Activated T-cell treated with anti-CD3 and anti-CD28 coated beads, Interleukin-2, amount 50 U/mL, for 72 hours (primary cell): ENCODE measurements around the gene NRF1. TPM values are rescaled to one million over a fixed set of nuclear protein-coding genes. Genes with fewer than 3 reads are reported as not detected.
"Not testable (repeated sequence)": the region's sequence is repeated elsewhere in the genome, so short reads cannot be mapped to it uniquely, and the experiment has no call there.

Source experiments
- ATAC-seq, 2 donors: fragments of 150-1000 bp; cut with Tn5 transposase; replicated peaks in 1 of 2; 2 replicates each; pipeline ENCODE4 v1.10.0; 2021; ENCODE audit warnings: moderate library complexity in 2 of 2, mild to moderate bottlenecking in 1 of 2
- DNase-seq, 2 donors: peaks; one replicate each; pipeline ENCODE4 v3.0.0; 2021 to 2022; ENCODE audit warnings: mixed read lengths in 1 of 2
- H3K27ac Mint-ChIP-seq: one replicate; pipeline ENCODE4 v1.8.0; 2022; ENCODE audit warnings: mild to moderate bottlenecking, moderate library complexity, mixed read lengths
- H3K27me3 Mint-ChIP-seq: one replicate; pipeline ENCODE4 v1.8.0; 2022; ENCODE audit warnings: low read depth, mixed read lengths
- H3K36me3 Mint-ChIP-seq, 2 donors: one replicate each; pipeline ENCODE4 v1.8.0; 2022; ENCODE audit warnings: mixed read lengths in 2 of 2, mild to moderate bottlenecking in 1 of 2; ENCODE audit not compliant: insufficient read depth in 2 of 2
- H3K4me1 Mint-ChIP-seq: one replicate; pipeline ENCODE4 v1.8.0; 2022; ENCODE audit warnings: low read depth, mixed read lengths
- H3K4me3 Mint-ChIP-seq, 2 donors: one replicate each; pipeline ENCODE4 v1.8.0; 2022; ENCODE audit warnings: mild to moderate bottlenecking in 2 of 2, mixed read lengths in 2 of 2, moderate library complexity in 2 of 2
- H3K9me3 Mint-ChIP-seq, 2 donors: one replicate each; pipeline ENCODE4 v1.8.0; 2022; ENCODE audit warnings: mixed read lengths in 2 of 2
- total RNA-seq, 2 donors: library from RNA; stranded (reverse); gene quantifications; one replicate each; pipeline ENCODE4 v1.2.3, GENCODE V29; 2022

Gene NRF1
- total RNA-seq, 2 donors from 2014 or later: 22.1 to 25.1 TPM

DNA sequence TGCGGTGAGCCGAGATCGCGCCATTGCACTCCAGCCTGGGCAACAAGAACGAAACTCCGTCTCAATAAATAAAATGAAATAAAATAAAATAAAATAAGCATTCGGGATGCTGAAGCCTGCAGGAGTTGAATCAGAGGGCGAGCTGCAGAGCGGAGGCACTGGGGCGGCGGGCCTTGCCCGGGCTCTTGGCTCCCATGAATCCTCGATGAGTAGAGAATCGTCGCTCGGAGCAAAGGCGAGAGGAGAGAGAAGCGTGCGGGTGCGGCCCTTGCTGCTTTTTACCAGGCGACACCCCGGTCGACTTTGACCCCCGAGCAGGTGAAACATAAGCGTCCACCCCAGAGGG is 172.9 kb downstream of the NRF1 start:
- Mint-ChIP-seq H3K36me3 (peaks cover 0 to 3% of the 10 kb centered on the region in 2 donors), H3K27me3 (peaks cover 70% of the 10 kb centered on the region), H3K4me3 (peak overlapping the region; percentile 62 to 80), H3K27ac (no peak overlapping the region), H3K4me1 (peaks cover 47% of the 10 kb centered on the region), H3K9me3 (no peaks in the 10 kb centered on the region)
- DNase-seq (no peak), ATAC-seq (no peak)

DNA sequence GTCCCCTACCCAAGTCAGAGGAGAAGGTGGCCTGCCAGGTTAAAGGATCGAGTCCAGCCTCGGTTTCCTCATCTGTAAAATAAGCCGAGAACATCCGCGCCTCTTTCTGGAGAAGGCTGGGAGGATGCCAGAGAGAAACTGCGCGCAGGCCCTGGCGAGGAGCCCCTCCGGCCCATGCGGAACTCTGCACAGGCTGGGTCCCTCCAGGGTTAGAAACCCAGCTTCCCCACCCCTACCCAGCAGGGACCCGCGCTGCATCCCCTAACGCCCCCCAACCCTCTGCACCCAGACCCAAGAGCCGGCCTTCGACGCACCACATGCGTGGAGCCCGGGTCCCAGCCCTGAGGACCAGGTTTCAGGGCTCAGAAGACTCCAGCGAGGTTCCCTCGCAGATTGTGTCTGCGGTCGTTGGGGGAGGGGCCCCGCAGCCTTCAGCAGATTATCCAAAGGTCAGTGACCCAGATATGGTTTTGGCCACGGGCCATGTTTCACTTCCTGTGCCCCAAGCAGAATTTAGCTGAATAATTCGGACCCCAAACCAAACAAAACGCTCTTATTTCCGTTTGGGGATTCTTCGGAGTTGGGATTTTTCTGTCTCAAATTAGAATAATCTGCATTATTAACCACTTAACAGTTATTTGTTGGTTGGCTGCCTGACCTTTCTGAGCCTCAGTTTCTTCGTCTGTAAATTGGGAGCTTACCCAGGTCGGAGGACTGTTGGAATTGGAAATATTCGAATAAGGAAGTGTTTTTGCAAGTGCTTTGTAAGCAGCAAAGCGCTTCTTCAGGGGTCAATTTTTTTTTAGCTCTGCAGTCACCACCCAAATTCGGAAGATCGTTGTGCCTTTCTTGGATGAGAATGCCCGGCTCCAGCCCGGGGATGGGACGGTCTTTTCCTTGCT is 173.5 kb downstream of the NRF1 start:
- H3K9me3 Mint-ChIP-seq: no peaks in the 10 kb centered on the region
- H3K4me3 Mint-ChIP-seq: peak overlapping the region; percentile 62 to 80
- H3K27ac Mint-ChIP-seq: no peak overlapping the region
- peaks cover 75% of the 10 kb centered on the region for H3K27me3 Mint-ChIP-seq
- peaks cover 0 to 3% of the 10 kb centered on the region in 2 donors for H3K36me3 Mint-ChIP-seq
- H3K4me1 Mint-ChIP-seq: peaks cover 47% of the 10 kb centered on the region
- DNase-seq (no peak), ATAC-seq (no peak)

DNA sequence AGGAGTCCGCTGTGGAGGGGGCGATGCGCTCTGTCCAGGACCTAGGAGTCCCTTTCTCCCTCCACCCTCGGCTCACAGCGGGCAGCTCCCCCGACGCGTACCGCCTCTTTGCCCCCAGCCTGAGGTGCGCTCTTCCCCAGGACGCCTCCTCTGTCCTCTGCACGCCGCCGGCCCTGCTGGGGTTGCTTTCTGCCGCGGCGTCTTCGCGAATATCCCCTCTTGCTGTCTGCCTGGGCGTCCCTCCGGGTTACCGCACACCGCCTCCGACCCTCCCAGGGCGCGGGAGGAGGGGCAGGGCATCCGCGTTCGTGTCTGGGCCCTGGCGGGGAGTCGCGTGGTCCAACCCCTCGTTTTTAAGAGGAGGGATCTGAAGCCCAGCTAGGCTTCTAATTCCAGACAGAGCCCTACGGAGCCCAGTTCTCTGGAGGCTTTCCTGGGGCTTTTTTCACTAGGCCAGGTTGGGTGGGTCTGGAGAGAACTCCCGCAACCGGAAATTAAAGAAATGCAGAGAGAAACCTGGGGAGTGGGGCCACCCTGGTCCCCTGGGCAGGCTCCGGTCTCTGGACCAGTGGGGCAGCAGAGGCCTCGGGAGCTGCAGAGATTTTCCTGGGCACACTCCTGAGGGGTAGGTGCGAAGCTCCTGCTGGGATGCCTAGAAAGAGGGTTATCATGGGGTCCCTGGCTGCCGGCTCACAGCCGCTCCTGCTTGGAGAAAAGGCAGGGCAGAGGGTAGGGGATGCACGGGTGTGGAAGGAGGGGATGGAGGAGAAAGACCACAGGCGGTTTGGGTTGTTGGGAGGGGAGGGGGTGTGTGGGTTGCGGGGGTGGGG is 174.4 kb downstream of the NRF1 start:
- no peaks in the 10 kb centered on the region for H3K9me3 Mint-ChIP-seq
- ATAC-seq (peak; percentile 30 to 33), DNase-seq (peak; percentile 15 to 27)
- H3K27ac Mint-ChIP-seq: no peak overlapping the region
- peaks cover 0 to 3% of the 10 kb centered on the region in 2 donors for H3K36me3 Mint-ChIP-seq
- H3K4me1 Mint-ChIP-seq: peaks cover 46% of the 10 kb centered on the region
- H3K27me3 Mint-ChIP-seq: peaks cover 79% of the 10 kb centered on the region
- H3K4me3 Mint-ChIP-seq: peak overlapping the region; percentile 62 to 80

DNA sequence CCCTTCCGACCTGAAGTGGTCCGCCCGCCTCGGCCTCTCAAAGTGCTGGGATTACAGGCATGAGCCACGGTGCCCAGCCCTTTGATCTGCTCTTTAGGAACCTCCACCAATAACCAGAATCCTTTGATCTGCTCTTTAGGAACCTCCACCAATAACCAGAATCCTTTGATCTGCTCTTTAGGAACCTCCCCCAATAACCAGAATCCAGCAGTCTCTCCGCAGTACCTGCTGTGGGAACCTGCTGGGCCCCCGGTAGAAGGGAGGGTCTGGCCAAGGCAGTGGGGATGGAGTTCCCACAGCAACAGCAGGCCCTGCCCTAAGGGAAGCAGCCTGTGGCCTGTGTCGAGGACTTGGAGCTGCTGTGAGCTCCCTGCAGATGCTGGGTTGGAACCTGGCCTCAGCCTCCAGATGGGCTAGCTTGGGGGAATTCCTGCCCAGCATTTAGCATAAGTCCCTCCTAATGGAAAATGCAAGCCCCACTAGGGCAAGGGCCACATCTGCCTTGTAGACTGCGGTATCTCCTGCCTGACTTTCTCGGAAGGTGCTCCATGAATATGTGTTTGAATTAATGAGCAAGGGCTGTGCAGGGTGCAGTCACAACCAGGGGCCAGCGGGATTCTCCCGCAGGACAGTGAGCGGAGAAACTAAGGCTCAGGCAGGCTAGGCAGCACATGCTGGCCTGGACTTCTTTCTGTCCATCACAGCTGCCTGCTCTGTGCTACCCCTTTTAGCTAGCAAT is 175.5 kb downstream of the NRF1 start:
- Mint-ChIP-seq H3K27ac (no peak overlapping the region), H3K27me3 (peaks cover 72% of the 10 kb centered on the region), H3K36me3 (peaks cover 0 to 3% of the 10 kb centered on the region in 2 donors), H3K9me3 (no peaks in the 10 kb centered on the region), H3K4me3 (peak overlapping the region; percentile 45 to 60), H3K4me1 (peaks cover 39% of the 10 kb centered on the region)
- DNase-seq (no peak), ATAC-seq (no peak)

DNA sequence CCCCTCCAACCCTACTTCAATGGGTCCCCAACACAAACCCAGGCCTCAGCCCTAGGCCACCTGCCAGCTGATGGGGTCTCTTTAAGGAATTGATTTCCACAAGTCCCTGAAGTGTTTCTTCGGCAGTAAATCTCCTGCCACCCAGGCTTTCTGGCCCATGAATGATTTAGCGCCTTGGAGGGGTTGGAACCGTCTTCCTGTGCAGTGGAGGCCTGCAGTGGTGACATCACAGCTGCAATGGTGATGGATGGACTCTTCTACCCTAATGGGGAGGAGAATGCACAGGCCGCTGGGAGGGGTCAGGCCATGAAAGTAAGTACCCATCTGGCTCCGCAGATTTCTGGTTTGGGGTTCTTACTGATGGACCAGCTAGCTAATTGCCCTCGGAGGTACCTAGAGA is 177.5 kb downstream of the NRF1 start:
- Mint-ChIP-seq H3K27me3 (peaks cover 53% of the 10 kb centered on the region), H3K36me3 (peaks cover 0 to 3% of the 10 kb centered on the region in 2 donors), H3K27ac (no peak overlapping the region), H3K4me3 (no peak overlapping the region), H3K9me3 (no peaks in the 10 kb centered on the region), H3K4me1 (peaks cover 21% of the 10 kb centered on the region)
- DNase-seq: no peak
- ATAC-seq: no peak

DNA sequence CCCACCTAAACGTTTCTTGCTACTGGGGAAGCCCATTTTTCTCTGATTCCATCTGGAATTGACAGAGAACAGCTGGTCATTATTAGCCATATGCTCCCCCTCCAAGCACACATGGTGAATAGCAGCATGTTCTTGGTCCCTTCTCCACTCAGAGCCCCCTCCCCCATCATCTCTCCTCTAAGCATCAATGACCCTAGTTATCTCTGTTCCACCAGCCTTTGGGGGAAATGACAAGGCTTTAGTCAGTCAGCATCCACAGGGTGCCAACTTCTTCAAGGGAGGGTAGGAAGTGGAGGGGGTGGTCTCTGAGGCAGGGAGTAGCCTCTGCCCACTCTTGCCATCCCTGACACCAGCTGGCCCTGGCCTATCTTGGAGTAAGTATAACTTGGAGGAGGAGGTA is 178.1 kb downstream of the NRF1 start:
- H3K4me3 Mint-ChIP-seq: no peak overlapping the region
- H3K27me3 Mint-ChIP-seq: peaks cover 50% of the 10 kb centered on the region
- peaks cover 0 to 3% of the 10 kb centered on the region in 2 donors for H3K36me3 Mint-ChIP-seq
- peaks cover 20% of the 10 kb centered on the region for H3K4me1 Mint-ChIP-seq
- H3K9me3 Mint-ChIP-seq: no peaks in the 10 kb centered on the region
- H3K27ac Mint-ChIP-seq: no peak overlapping the region
- no peak for ATAC-seq
- DNase-seq: no peak

DNA sequence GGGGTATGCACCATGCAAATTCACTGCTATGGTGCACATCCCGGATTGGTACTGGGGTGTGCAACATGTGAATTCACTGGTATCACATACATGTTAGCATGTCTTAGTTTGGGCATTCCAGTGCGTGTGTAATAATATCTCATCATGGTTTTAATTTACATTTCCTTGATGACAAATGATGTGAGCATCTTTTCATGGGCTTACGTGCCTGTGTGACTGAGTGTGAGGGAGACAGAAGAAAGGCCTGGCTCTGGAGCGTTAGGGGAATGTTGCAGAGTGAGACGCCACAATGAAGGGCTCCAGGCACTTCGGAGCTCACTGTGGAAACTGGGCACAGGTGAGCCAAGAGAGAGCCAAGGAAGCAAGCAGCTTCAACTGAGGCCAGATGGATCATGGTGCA is 178.6 kb downstream of the NRF1 start:
- Mint-ChIP-seq H3K4me3 (no peak overlapping the region), H3K36me3 (peaks cover 0 to 3% of the 10 kb centered on the region in 2 donors), H3K9me3 (no peaks in the 10 kb centered on the region), H3K27me3 (peaks cover 46% of the 10 kb centered on the region), H3K4me1 (peaks cover 16% of the 10 kb centered on the region), H3K27ac (no peak overlapping the region)
- DNase-seq (no peak), ATAC-seq (no peak)

DNA sequence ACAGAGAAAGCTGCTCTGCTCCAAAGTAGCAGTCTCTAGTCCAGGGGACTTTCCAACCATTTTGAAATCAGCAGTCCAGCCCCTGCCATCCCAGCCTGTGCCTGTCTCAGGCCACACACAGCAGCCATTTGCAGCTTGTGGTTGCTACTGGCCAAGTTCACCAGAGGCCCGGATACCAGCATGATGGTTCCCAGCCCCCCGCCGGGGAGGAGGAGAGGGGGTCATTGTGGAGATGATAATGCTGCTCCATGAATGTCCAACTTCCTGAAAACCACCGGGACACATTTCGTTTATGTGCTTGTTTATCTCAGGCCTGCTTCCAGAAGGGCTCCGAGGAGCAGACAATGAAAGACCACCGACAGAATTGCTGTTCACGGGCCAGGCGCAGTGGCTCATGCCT is 181.2 kb downstream of the NRF1 start:
- no peak for DNase-seq
- H3K36me3 Mint-ChIP-seq: no peaks in the 10 kb centered on the region

DNA sequence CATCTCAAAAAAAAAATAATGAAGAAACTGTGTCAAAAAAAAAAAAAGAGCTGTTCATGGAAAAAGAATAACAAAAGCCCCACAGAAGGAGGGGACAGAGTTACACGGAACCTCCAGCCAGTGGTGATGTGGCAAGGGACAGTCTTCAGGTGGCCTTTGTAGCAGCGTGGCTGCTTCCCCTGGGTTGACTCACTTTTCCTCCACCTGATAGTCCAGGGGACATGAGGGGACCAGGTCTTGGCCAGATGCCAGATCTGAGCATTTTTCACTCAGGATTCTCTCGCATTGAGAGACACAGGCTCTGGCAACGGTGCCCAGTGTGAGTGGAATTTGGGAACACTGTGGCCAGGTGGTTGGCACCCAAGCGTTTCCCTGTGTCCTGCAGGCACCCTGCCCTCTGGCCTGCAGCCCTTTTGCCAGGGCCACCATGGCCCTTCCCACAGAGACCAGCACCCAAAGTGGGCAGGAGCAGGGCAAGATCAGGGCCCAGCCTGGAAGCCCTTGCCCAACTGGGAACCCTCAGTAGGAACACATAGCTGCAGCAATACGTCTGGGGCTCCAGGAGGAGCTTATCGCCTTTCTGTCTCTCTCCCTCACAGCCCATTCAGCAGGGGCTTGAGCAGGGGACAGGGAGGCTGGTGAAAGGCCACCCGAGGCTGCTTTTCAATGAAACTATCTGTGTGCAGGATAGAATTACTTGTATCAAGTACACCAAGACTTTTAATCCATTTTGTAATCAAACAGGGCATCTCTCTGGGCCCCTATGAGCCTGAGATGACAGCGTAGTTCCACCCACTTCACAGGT is 182.2 kb downstream of the NRF1 start:
- no peaks in the 10 kb centered on the region for H3K4me1 Mint-ChIP-seq
- DNase-seq (no peak), ATAC-seq (no peak)
- H3K36me3 Mint-ChIP-seq: no peaks in the 10 kb centered on the region
- H3K4me3 Mint-ChIP-seq: no peak overlapping the region
- H3K27ac Mint-ChIP-seq: no peak overlapping the region
- H3K27me3 Mint-ChIP-seq: peaks cover 17% of the 10 kb centered on the region
- no peaks in the 10 kb centered on the region for H3K9me3 Mint-ChIP-seq

More for the DNA sequence above, 181.2 kb downstream of the NRF1 start:
- H3K4me3 Mint-ChIP-seq: no peak overlapping the region
- H3K4me1 Mint-ChIP-seq: no peaks in the 10 kb centered on the region
- H3K27ac Mint-ChIP-seq: no peak overlapping the region
- H3K9me3 Mint-ChIP-seq: no peaks in the 10 kb centered on the region
- no peak for ATAC-seq
- peaks cover 20% of the 10 kb centered on the region for H3K27me3 Mint-ChIP-seq

DNA sequence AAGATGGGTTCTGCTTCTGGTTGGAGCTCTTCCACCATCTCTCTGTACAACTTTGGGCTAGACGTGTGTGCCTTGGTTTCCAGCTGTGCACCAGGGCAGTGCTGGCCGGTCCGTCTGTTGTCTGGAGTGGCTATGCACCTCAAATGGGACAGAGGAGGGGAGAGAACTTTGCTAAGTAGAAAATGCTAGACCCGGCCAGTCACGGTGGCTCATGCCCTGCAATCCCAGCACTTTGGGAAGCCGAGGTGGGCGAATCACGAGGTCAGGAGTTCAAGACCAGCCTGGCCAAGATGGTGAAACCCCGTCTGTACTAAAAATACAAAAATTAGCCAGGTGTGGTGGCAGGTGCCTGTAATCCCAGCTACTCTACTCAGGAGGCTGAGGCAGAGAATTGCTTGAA is 182.9 kb downstream of the NRF1 start:
- not testable (repeated sequence) for H3K4me3 Mint-ChIP-seq, H3K9me3 Mint-ChIP-seq, ATAC-seq, H3K27me3 Mint-ChIP-seq, DNase-seq, H3K27ac Mint-ChIP-seq, H3K36me3 Mint-ChIP-seq, H3K4me1 Mint-ChIP-seq

DNA sequence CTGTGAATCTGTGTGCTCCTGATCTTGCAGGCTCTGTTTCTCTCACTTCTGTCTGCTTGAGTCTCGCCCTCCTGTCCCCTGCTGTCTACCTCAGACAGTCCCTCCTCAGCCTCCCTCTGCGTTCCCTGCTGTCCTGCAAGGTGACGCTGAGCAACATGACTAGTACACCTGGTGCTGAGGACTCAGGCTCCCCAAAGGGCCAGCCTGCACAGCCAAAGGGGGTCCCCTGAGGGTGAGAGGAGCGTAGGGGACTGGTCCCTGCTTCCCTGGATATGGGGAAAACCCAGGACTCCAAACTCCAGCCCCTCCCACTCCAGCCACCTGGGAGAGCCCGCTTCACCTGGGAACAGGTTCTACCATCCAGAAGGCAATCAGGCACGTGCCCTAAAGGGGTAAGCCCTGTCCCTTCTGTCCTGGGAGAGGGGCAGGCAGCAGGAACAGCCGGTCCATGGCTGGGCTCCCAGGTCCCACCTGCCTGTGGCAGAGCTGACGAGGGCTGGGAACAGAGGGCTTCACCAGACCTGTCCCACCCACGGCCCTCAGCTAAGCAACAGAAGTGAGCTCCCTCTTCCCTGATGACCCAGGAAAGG is 184.8 kb downstream of the NRF1 start:
- Mint-ChIP-seq H3K27ac (no peak overlapping the region), H3K4me3 (no peak overlapping the region), H3K27me3 (no peaks in the 10 kb centered on the region), H3K4me1 (no peaks in the 10 kb centered on the region), H3K36me3 (no peaks in the 10 kb centered on the region), H3K9me3 (no peaks in the 10 kb centered on the region)
- DNase-seq: no peak
- no peak for ATAC-seq

DNA sequence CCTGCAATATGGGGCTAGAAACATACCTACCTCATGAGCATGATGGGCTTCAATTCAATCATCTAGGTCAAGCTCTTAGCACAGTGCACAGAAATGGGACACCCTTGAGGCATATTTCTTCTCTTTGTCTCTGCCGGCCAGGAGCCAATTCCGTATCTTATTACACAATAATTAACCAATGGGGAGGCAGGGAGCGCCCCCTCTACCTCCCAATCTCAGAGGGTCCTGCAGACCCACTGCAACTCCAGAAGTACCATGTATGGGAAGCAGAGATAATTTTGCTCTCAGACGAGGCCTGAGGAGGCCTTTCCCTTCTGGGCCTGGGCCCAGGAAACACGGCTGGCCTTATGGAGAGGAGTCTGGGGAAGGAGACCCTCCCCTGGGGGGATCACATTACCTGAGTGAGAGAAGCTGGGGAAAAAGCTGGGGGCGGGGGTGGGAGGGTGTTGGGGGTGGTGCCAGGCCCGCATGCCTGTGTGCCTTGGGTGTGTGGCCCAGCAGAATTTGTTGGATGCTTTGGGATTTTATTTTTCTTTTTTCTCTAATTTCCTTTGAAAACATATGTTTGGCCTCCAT is 185.8 kb downstream of the NRF1 start:
- Mint-ChIP-seq H3K4me1 (no peaks in the 10 kb centered on the region), H3K27ac (no peak overlapping the region), H3K36me3 (no peaks in the 10 kb centered on the region), H3K27me3 (no peaks in the 10 kb centered on the region), H3K4me3 (no peak overlapping the region), H3K9me3 (no peaks in the 10 kb centered on the region)
- no peak for DNase-seq
- ATAC-seq: no peak
